Cardiac muscle cell (in vitro differentiated cells and primary cell): Measurements from ENCODE around the gene NDOR1. TPM values are rescaled to one million over a fixed set of nuclear protein-coding genes. Genes with fewer than 3 reads are reported as not detected.

Experiments used
- DNase-seq, 2 donors: peaks; one replicate each; pipeline versions ENCODE4 v3.0.0 to v3.0.0-alpha.2; 2010 to 2017; ENCODE audit warnings: low read depth in 1 of 2, low spot score in 1 of 2
- H3K27ac ChIP-seq: fragments of 200-600 bp; sonication (generic); 2 replicates; pipeline ENCODE4 v1.5.1; 2016
- H3K27me3 ChIP-seq: fragments of 200-600 bp; sonication (generic); 2 replicates; pipeline ENCODE4 v1.6.0; 2016; ENCODE audit warnings: control low read depth
- H3K36me3 ChIP-seq: fragments of 200-600 bp; sonication (generic); 2 replicates; pipeline ENCODE4 v1.5.1; 2016; ENCODE audit warnings: control low read depth
- H3K4me1 ChIP-seq: fragments of 200-600 bp; sonication (generic); 2 replicates; pipeline ENCODE4 v1.8.1; 2017; ENCODE audit warnings: low read depth, mild to moderate bottlenecking, mixed run types
- H3K4me3 ChIP-seq: fragments of 200-600 bp; sonication (generic); 2 replicates; pipeline ENCODE4 v1.5.1; 2016; ENCODE audit warnings: mild to moderate bottlenecking
- H3K9me3 ChIP-seq: fragments of 200-600 bp; sonication (generic); 2 replicates; pipeline ENCODE4 v1.5.1; 2017; ENCODE audit warnings: low read depth, mild to moderate bottlenecking, control low read depth
- polyA plus RNA-seq: library from polyadenylated mRNA; unstranded; fragments of >200 nt; fragmentation: Nextera tagmentation; extraction: Ambion mirVana; gene quantifications from 2 replicates; pipeline ENCODE4 v1.2.1, GENCODE V29; 2016
- total RNA-seq: library from RNA; depleted of rRNA; stranded (reverse); fragments of >200 nt; gene quantifications from 2 replicates; pipeline ENCODE4 v1.2.3, GENCODE V29; 2016
- TF ChIP-seq, protein P1 (sequence below): IDR thresholded peaks from 2 replicates; pipeline ENCODE4 v1.5.1; 2012; ENCODE audit warnings: low read depth, mild to moderate bottlenecking, low read length

NDOR1 gene
- total and polyA plus RNA-seq, 2 experiments from 2014 or later = 17.5 to 18.1 TPM

DNA sequence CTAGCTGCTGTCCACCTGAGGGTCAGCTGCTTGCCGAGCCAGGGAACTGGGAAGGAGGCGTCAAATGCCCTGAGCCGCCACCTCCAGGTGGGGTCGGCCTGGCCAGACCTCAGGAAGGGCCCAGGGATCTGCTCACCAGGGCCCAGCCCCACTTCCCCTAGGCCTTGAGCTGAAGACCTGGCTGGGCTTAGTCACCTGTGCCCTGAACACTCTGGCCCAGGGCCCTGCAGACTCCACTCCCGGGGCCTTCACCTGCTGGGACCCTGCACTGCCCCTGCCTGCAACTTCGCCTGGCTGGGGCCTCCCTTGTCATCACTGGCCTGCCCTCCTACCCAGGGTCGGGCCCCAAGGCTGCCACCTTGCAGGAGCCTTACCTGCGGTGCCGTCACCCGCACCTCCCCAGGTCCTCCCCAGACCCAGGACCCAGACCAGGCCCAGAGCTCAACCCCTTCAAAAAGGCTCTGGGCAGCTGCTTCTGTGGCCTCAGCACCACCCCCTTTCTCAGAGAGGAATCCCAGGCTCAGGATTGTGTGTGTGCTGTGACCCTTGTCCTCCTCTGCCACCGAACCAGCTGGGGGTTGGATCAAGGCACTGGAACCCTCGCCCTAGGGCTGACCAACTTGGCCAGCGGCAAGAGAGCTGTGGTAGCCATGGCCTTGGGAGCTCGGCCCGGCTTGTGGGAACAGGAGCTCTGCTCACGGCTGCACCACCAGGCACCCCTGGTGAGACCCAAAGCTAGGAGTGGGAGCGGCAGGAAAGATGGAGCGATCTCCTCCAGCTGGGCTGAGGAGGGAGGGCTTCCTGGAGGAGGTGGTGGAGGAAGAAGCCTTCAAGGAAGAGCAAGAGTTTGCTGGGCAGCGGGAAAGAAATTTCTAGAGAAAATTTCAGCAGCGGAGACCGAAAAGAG lies 48.5 kb downstream of the NDOR1 start:
- Histone ChIP-seq H3K4me1 (peaks cover 19% of the 10 kb centered on the region), H3K4me3 (peak overlapping the region; percentile 98), H3K27ac (no peak overlapping the region), H3K27me3 (no peaks in the 10 kb centered on the region), H3K36me3 (peaks cover 3% of the 10 kb centered on the region), H3K9me3 (no peaks in the 10 kb centered on the region)
- no peak for DNase-seq
- TF ChIP-seq, protein P1, sequence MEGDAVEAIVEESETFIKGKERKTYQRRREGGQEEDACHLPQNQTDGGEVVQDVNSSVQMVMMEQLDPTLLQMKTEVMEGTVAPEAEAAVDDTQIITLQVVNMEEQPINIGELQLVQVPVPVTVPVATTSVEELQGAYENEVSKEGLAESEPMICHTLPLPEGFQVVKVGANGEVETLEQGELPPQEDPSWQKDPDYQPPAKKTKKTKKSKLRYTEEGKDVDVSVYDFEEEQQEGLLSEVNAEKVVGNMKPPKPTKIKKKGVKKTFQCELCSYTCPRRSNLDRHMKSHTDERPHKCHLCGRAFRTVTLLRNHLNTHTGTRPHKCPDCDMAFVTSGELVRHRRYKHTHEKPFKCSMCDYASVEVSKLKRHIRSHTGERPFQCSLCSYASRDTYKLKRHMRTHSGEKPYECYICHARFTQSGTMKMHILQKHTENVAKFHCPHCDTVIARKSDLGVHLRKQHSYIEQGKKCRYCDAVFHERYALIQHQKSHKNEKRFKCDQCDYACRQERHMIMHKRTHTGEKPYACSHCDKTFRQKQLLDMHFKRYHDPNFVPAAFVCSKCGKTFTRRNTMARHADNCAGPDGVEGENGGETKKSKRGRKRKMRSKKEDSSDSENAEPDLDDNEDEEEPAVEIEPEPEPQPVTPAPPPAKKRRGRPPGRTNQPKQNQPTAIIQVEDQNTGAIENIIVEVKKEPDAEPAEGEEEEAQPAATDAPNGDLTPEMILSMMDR = no peak

DNA sequence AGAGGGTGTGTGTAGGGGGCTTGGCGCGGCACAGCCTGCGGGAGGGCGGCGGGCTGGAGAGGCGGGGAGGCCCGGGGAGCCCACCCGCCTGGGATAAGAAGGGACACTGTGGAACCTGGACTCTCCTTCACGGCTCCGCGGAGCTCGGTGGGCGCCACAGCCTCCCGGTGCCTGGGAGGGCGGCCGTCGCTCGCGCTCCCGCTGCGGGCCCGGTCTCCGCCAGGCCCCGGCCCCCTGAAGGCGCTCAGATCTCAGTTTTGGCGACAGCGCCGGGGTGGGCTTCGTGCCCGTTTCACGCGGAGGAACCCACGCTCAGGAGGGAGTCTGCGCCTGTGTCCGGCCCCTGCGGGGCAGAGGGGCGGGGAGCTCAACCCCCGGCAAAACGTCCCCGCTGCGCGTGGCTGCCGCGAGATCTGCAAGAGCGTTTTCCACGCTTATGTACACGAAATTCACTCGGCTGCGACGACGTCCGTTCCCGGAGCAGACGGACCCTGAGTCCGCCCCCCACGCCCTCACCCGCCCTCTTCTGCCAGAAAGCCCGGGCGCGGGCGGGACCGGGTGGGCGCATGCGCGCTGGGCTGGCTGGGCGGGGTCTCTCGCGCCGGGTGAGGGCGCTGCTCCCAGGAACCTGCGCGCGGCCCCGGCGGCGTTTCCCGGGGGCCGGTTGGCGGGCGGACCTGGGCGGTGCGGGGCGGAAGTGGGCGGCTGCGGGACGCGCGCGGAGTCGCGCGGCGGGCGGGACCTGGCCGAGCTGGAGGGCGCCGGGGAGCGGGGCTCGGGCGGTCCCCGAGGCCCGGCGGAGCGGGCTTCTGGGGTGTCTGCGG lies 49.3 kb downstream of the NDOR1 start, which contains the start of gene NELFB:
Gene NELFB (plus strand): TSS at position 704 of the 824 bp plus-strand sequence.
- peak; percentile 93 to 94 for DNase-seq
- H3K4me3 ChIP-seq = peak within 1 kb of the TSS; percentile 98
- H3K27ac ChIP-seq = peak within 1 kb of the TSS; percentile 57
- peaks cover 7% of the 10 kb centered on the region for H3K36me3 ChIP-seq
- H3K9me3 ChIP-seq = no peaks in the 10 kb centered on the region
- no peaks in the 10 kb centered on the region for H3K27me3 ChIP-seq
- H3K4me1 ChIP-seq = peaks cover 19% of the 10 kb centered on the region
- TF ChIP-seq, protein P1 = no peak

DNA sequence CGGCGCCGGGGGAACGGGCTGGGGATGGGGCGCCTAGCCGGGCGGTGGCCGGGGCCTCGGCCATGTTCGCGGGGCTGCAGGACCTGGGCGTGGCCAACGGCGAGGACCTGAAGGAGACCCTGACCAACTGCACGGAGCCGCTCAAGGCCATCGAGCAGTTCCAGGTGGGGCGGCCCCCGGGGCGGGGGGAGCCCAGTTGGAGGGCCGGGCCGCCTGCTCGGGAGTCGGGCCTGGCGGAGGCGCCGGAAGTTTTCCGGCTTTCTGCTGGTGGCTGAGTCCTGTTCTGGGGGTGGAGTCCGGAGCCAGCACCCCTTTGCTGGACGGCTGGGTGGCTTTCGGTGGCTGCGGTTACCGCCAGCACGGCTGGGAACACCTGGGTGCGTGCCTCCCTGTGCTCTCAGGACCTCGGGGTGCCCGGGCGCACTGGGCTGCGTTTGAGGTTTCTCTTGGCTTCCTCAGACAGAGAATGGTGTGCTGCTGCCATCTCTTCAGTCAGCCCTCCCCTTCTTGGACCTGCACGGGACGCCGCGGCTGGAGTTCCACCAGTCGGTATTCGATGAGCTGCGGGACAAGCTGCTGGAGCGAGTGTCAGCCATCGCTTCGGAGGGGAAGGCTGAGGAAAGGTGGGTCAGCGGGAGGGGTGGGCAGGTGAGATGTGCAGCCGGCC lies 50.1 kb downstream of the NDOR1 start:
- peak in 1 of 2 donors; percentile 72 for DNase-seq
- H3K36me3 ChIP-seq = peaks cover 7% of the 10 kb centered on the region
- H3K27ac ChIP-seq = peak overlapping the region; percentile 57
- H3K27me3 ChIP-seq = no peaks in the 10 kb centered on the region
- no peaks in the 10 kb centered on the region for H3K9me3 ChIP-seq
- peak overlapping the region; percentile 98 for H3K4me3 ChIP-seq
- peaks cover 19% of the 10 kb centered on the region for H3K4me1 ChIP-seq
- TF ChIP-seq, protein P1 = no peak

DNA sequence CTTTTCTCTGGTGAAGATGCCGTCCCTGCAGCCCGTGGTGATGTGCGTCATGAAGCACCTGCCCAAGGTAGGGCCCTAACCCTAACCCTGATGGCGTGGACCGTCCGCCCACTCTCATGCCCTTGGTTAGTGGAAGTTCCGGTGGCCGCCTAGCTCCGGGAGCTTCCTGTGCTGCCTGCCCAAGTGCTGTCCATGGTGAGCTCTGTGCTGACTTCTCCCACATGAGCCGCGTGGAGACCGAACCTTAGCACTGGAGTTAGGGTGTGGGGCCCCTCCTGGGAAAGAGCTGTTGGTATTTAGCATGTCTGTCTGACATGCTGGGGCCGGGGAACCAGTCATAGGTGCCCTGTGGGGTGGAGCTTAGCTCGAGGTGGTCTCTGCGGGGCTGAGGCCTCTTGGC lies 50.9 kb downstream of the NDOR1 start:
- H3K9me3 ChIP-seq = no peaks in the 10 kb centered on the region
- TF ChIP-seq, protein P1 = no peak
- DNase-seq = no peak
- peaks cover 19% of the 10 kb centered on the region for H3K4me1 ChIP-seq
- no peak overlapping the region for H3K27ac ChIP-seq
- H3K4me3 ChIP-seq = peak overlapping the region; percentile 98
- H3K36me3 ChIP-seq = peaks cover 7% of the 10 kb centered on the region
- H3K27me3 ChIP-seq = no peaks in the 10 kb centered on the region

DNA sequence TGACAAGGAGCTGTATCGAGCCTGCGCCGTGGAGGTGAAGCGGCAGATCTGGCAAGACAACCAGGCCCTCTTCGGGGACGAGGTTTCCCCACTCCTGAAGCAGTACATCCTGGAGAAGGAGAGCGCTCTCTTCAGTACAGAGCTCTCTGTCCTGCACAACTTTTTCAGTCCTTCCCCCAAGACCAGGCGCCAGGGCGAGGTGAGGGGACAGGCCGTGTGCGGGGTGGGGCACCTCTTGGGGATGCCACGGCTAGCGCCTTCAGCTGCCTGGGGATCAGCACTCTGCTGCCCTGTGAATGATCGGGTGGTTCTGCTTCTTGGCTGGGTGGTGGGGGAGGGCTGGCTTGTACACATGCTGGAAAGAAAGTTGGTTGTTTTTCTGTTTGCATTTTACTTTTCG lies 51.4 kb downstream of the NDOR1 start:
- no peak overlapping the region for H3K27ac ChIP-seq
- no peaks in the 10 kb centered on the region for H3K27me3 ChIP-seq
- TF ChIP-seq, protein P1 = no peak
- no peak overlapping the region for H3K4me3 ChIP-seq
- H3K36me3 ChIP-seq = peaks cover 7% of the 10 kb centered on the region
- DNase-seq = no peak
- no peaks in the 10 kb centered on the region for H3K9me3 ChIP-seq
- peaks cover 19% of the 10 kb centered on the region for H3K4me1 ChIP-seq
